ENCODE measurements around the gene URAD.

DNA sequence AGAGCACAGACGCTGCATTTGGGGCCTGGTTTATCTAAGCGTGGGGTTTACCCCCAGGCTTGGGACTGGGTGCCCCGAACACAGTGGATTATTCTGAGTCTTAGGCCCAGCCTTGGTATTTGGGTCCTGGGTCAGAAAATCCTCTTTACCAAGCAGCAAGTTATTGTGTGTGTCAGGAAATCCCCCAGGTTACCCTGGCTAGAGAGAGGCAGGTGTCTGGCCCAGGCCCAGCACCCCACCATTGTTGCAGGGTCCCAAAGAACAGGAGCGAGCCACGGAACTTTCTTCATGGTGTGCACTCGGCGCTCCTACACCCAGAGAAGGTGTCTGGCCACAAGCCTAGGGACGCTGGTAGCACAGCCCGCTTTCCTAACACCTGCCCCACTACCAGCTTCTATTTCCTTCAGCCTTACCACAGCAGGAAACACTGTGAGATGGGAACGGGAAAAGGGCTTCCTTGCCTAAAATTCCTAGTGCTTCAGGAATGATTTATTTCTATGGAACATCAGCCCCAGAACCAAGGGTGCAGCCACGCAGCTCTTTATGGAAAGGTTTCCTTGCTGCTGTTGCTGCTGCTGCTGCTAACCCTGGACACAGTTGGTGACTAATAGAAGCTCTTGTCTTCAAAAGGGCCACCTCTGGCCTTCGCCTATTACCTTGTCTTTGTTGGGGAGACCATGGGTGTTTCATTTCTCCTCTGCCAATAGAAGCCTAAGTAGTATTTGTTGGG, 12.0 kb downstream of the URAD start:
- TF ChIP-seq CTCF (IDR thresholded peaks at IDR 0.05) (no peak), POLR2A (IDR thresholded peaks at IDR 0.05) (no peak)
